Jurkat, Clone E6-1 (cell line): ENCODE results near the gene DNAJC10. TPM values are rescaled to one million over a fixed set of nuclear protein-coding genes. Genes with fewer than 3 reads are reported as not detected.
"Not testable (repeated sequence)": the region's sequence is repeated elsewhere in the genome, so short reads cannot be mapped to it uniquely, and the experiment has no call there.

ENCODE experiments used
- DNase-seq: peaks from one replicate; pipeline ENCODE4 v3.0.0-alpha.2; 2011; ENCODE audit warnings: low read depth, low spot score
- H3K4me3 ChIP-seq: 2 replicates; pipeline ENCODE4 v1.5.1; 2011; ENCODE audit warnings: mild to moderate bottlenecking, low read length, control low read depth, moderate library complexity
- polyA plus RNA-seq: library from polyadenylated mRNA; unstranded; fragments of >200 nt; gene quantifications from one replicate; pipeline ENCODE4 v1.2.1, GENCODE V29; 2012; ENCODE audit warnings: missing spikeins; ENCODE audit not compliant: insufficient read length, insufficient read depth

The DNAJC10 gene
- 44.7 TPM for polyA plus RNA-seq

GRCh38 chr2:182715892-182716649 is at the start of gene DNAJC10:
Gene DNAJC10, plus strand, starts transcription at chr2:182716257. Its CDS starts 1,830 bp downstream, at chr2:182718087.
- peak within 1 kb of the TSS; percentile 89 for H3K4me3 ChIP-seq
- DNase-seq: peak; percentile 72

DNA sequence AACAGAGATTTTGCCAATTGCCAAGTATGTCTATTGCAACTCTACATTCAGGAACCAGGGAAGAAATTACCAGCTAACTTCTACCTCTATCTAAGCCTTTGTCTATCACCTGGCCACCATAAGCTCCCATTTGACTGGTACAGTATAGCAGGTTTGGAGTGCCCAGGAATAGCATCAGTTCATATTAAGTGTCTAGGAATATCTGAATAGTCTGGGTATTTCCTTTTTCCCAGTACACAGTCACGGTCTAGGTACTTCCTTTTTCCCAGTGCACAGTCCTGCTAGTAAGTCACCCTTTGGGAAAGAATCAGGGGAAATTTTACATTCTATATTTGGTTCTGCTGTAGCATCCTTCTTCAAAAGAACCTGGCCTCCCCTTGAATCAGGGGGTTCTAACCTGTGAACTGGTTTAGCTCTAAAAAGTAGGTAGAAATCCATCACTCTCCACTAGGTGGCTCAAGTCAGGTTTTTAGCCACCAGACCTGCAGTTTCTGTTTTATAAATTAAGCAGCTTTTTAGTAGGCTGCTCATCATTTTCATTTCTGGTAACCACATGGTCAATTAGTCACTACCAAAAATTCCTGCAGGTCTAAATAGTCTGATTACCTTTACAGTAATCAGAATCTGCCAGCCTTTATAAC is 49.3 kb upstream of the DNAJC10 start:
- H3K4me3 ChIP-seq: no peak overlapping the region
- peak; percentile 41 for DNase-seq

GRCh38 chr2:182667315-182667695 is 48.8 kb upstream of the DNAJC10 start:
- no peak overlapping the region for H3K4me3 ChIP-seq
- DNase-seq: no peak

DNA sequence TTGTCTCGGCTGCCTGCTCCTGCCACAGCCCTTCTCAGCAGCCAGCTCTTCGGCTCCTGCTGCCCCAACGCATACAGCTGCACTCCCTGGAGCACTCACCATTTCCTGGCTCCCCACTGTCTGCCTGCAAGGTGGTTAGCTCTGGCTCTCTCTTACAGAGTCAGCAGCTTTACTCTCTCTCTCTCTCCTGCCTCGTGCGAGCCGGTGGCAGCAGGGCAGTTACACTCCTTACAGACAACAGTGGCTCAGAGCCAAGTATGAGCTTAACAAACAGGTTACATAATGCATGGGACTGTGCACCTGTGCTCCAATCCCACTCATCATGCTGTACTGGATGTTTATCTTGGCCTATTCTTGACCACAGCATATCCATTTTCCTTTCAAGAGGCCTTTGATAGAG is 47.4 kb upstream of the DNAJC10 start:
- DNase-seq: peak; percentile 62
- H3K4me3 ChIP-seq: no peak overlapping the region

DNA sequence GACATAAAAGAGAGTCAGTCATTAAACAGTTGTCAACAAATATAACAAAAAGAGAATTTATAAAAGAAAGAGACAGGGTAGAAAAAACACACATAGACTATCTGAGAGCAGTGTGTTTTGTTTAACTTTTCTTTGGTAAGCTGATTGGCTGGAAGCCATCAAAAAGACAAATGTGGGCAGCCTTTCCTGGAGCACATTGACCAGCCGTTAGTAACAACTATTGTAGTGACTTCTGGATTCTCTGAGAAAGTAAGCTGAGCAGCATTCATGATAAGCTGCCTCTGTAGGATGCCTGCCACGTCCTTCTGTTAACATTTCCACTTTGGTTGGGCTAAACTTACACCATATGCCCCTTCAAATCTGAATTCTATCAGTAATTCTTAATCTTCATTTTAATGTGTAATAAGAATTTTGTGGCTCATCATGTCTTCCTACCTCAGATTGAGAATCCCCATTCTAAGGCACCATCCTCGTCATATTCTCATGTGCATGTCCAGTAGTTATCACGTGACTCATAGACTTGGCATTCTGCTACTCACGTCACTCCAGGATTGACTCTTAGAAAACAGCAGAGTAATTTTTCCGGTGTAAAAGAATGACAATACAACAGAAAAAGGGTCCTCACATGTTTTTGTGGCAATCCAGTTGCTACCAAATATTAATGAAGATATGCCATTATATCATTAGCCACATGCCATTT is 43.4 kb upstream of the DNAJC10 start:
- H3K4me3 ChIP-seq: no peak overlapping the region
- no peak for DNase-seq

DNA sequence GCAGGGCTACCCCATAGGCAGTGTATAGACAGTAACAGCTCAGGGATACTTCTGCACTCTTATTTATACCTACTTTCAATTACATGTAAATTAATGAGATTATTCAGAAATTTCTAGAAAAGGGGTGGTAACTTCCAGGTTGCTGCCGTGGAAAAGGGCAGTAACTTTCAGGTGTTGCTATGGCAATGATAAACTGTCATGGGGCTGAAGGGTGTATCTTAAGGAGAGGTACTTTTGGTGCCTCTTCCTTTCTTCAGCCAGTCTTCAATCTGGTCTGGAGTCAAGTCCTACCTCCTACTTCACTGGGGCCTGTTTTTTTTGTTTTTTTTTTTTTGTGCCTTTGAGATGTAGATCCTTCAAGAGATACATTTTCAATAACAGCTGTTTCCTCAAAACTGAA is 35.2 kb upstream of the DNAJC10 start:
- DNase-seq: no peak
- no peak overlapping the region for H3K4me3 ChIP-seq

GRCh38 chr2:182682210-182682609 is 33.8 kb upstream of the DNAJC10 start:
- DNase-seq: no peak
- no peak overlapping the region for H3K4me3 ChIP-seq

DNA sequence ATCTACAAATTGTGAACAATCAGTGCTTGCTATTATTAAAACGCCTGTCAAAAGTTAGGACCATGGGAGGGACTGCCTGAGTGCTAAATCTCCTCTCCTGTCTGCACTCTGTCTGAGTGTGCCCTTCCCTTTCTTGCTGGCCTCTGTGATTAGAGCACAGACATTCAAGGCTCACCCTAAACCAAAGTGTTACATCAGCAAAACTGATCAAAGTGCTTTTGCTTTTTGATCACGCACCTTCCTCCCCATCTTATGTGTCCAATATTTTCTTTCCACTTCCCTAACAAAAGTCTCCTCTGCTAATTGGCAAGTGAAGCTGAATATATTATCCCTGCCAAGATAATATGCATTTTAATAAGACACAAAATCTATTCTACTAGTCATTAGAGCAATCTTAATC is 30.5 kb upstream of the DNAJC10 start:
- H3K4me3 ChIP-seq: no peak overlapping the region
- DNase-seq: no peak

DNA sequence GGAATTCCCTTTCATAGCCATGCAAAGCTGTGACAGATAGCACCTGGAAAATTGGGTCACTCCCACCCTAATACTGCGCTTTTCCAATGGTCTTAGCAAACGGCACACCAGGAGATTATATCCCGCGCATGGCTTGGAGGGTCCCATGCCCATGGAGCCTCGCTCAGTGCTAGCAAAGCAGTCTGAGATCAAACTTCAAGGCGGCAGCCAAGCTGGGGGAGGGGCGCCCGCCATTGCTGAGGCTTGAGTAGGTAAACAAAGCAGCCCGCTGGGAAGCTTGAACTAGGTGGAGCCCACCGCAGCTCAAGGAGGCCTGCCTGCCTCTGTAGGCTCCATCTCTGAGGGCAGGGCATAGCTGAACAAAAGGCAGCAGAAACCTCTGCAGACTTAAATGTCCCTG is 29.3 kb upstream of the DNAJC10 start:
- not testable (repeated sequence) for DNase-seq, H3K4me3 ChIP-seq

GRCh38 chr2:182694189-182694588 is 21.9 kb upstream of the DNAJC10 start:
- no peak for DNase-seq
- H3K4me3 ChIP-seq: no peak overlapping the region

DNA sequence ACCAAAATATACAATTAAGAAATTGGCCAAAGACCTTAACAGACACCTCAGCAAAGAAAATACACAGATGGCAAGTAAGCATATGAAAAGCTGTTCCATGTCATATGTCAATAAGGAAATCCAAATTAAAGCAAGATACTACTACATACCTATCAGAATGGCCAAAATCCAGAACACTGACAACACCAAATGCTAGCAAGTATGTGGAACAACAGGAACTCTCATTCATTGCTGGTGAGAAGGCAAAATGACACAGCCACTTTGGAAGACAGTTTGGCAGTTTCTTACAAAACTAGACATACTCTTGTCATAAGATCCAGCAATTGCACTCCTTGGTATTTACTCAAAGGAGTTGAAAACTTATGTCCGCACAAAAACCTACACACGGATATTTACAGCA is 20.3 kb upstream of the DNAJC10 start:
- H3K4me3 ChIP-seq: no peak overlapping the region
- no peak for DNase-seq

GRCh38 chr2:182698671-182699070 is 17.4 kb upstream of the DNAJC10 start:
- H3K4me3 ChIP-seq: no peak overlapping the region
- no peak for DNase-seq

DNA sequence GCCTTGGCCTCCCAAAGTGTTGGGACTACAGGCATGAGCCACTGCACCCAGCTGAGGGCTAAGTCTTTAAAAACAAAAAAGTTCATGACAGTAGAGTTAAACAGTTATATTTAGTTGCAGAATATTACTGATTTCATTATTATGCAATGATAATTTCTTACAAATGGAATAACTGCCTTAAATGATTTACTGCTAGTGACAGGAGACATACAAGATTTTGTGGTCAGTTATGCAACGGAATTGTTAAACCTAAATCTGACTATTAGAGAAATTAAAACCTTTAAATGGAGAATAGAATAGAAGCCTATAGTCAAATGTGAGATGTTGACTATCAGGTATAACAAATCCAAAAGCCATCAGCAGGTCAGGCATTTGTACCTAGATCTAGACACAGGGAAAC is 10.3 kb upstream of the DNAJC10 start:
- no peak overlapping the region for H3K4me3 ChIP-seq
- no peak for DNase-seq

DNA sequence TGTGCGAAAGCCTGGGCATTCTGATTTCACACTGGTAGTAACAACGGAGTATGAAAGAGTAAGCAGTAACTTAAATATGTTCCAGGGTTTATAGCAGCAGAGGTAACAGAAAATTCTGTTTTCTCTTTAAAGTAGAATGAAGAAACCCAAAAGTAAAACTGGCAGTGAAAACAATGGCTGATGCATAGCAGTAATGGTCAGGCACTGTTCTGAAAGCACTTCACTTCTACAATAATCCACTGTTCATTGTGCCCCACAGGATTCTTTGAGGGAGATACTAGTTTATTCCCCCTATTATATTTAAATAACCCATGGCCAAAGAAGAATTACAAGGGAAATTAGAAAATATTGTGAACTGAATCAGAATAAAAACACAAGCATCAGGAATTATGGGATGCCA is 9.3 kb upstream of the DNAJC10 start:
- no peak for DNase-seq
- no peak overlapping the region for H3K4me3 ChIP-seq

GRCh38 chr2:182713601-182714000 is 2.5 kb upstream of the DNAJC10 start:
- no peak for DNase-seq
- H3K4me3 ChIP-seq: no peak overlapping the region

- peak overlapping the region; percentile 89 for H3K4me3 ChIP-seq
- no peak for DNase-seq
These were observed 751 bp upstream of the DNAJC10 start for GRCh38 chr2:182715121-182715891.

DNA sequence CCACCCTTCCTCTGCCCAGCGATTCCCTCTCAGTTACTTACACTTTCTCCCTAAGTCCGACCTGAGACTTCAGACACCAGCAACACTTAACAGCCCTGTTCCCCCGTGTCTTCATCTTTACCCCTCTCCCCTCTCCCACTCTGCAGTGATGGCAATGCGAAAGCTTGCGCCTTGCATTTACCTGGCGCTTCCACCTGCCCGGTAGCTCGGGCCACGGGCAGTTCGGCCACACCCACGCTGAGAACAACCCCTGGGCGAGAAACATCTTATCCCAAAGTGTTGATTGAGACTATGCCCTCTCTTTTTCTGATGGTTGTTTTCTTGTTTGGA is 558 bp downstream of the DNAJC10 start:
- peak overlapping the region; percentile 89 for H3K4me3 ChIP-seq
- no peak for DNase-seq

DNA sequence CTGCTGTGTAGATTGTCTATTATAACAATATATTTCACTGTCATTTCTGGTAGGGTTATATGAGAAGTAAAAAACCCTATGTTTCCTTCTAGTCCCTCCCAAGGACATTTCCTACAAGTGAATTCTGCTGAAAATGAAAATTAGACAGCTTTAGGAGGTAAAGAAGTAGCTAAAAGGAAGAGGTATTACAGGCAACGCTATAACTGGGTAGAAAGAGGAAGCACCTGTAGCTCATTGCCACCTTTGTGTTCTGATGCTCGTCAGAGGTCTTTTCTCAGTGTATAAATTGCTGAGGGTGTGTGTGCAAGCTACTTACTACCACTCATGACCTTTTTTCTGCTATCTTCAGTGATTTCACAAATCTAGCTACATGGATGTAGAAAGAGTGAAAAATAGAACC is 1.4 kb downstream of the DNAJC10 start:
- no peak overlapping the region for H3K4me3 ChIP-seq
- no peak for DNase-seq

- DNase-seq: no peak
- no peak overlapping the region for H3K4me3 ChIP-seq
These were observed 1.8 kb downstream of the DNAJC10 start for GRCh38 chr2:182717816-182718215.

DNA sequence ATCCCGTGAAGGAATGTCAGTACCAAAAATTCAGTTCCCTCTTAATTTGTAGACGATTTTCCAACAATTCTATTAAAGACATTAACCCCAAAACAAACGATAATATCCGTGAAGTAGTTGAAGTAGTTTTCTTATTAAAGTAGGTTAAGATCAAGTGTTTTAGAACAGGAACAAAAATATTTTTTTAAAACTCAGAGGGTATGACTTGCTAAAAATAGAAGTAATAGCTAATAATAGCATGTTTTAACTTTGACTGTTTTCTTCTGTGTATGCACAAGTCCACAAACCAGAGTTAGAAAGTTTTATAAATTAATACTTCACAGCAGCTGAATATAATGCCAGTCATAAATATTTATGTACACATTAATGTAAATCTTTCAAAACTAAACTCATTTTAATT is 2.4 kb downstream of the DNAJC10 start:
- no peak for DNase-seq
- no peak overlapping the region for H3K4me3 ChIP-seq
